ENCODE data around the gene ATF4.

ATF4 gene

GRCh38 chr22:39481595-39481994 lies 38.8 kb upstream of the ATF4 start:
- TF ChIP-seq, protein P1, sequence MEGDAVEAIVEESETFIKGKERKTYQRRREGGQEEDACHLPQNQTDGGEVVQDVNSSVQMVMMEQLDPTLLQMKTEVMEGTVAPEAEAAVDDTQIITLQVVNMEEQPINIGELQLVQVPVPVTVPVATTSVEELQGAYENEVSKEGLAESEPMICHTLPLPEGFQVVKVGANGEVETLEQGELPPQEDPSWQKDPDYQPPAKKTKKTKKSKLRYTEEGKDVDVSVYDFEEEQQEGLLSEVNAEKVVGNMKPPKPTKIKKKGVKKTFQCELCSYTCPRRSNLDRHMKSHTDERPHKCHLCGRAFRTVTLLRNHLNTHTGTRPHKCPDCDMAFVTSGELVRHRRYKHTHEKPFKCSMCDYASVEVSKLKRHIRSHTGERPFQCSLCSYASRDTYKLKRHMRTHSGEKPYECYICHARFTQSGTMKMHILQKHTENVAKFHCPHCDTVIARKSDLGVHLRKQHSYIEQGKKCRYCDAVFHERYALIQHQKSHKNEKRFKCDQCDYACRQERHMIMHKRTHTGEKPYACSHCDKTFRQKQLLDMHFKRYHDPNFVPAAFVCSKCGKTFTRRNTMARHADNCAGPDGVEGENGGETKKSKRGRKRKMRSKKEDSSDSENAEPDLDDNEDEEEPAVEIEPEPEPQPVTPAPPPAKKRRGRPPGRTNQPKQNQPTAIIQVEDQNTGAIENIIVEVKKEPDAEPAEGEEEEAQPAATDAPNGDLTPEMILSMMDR (IDR thresholded peaks at IDR 0.05; ENCODE audit: low read depth, low read length): no peak
- no peak overlapping the region for H3K4me3 ChIP-seq (ENCODE audit: low read depth, low read length)

DNA sequence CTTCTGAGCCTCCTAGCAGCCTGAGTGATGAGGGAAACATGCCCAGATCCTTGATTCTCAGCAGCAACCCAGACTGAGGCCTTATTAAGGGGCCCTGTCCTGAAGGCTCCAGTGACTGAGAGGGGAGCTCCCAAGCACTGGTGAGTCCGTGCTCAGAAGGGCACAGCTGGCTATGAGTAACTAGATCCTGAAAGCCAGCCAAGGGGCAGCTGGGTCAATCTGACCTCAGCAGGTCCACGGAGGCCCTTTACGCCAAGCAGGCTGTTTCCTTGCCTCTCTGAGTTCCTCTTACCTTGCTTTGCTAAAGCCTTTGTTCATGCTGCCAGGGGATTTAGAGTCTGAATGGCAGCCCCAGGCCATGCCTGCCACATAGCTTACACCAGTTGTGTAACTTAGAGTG lies 37.6 kb upstream of the ATF4 start:
- H3K4me3 ChIP-seq (ENCODE audit: low read depth, low read length): no peak overlapping the region
- TF ChIP-seq, protein P1 (IDR thresholded peaks at IDR 0.05; ENCODE audit: low read depth, low read length): no peak

GRCh38 chr22:39486951-39487825 lies 33.2 kb upstream of the ATF4 start:
- no peak overlapping the region for H3K4me3 ChIP-seq (ENCODE audit: low read depth, low read length)
- TF ChIP-seq, protein P1 (IDR thresholded peaks at IDR 0.05; ENCODE audit: low read depth, low read length): no peak

DNA sequence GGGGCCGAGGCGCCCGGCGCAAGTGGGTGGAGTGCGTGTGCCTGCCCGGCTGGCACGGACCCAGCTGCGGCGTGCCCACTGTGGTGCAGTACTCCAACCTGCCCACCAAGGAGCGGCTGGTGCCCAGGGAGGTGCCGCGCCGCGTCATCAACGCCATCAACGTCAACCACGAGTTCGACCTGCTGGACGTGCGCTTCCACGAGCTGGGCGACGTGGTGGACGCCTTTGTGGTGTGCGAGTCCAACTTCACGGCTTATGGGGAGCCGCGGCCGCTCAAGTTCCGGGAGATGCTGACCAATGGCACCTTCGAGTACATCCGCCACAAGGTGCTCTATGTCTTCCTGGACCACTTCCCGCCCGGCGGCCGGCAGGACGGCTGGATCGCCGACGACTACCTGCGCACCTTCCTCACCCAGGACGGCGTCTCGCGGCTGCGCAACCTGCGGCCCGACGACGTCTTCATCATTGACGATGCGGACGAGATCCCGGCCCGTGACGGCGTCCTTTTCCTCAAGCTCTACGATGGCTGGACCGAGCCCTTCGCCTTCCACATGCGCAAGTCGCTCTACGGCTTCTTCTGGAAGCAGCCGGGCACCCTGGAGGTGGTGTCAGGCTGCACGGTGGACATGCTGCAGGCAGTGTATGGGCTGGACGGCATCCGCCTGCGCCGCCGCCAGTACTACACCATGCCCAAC lies 32.4 kb upstream of the ATF4 start:
- H3K4me3 ChIP-seq (ENCODE audit: low read depth, low read length): no peak overlapping the region
- TF ChIP-seq, protein P1 (IDR thresholded peaks at IDR 0.05; ENCODE audit: low read depth, low read length): no peak

DNA sequence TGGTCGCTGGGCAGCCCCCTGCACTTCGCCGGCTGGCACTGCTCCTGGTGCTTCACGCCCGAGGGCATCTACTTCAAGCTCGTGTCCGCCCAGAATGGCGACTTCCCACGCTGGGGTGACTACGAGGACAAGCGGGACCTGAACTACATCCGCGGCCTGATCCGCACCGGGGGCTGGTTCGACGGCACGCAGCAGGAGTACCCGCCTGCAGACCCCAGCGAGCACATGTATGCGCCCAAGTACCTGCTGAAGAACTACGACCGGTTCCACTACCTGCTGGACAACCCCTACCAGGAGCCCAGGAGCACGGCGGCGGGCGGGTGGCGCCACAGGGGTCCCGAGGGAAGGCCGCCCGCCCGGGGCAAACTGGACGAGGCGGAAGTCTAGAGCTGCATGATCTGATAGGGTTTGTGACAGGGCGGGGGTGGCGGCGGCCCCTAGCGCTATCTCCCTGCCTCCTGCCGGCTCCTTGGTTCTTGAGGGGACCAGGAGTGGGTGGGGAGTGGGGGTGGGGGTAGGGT lies 31.7 kb upstream of the ATF4 start:
- TF ChIP-seq, protein P1 (IDR thresholded peaks at IDR 0.05; ENCODE audit: low read depth, low read length): no peak
- no peak overlapping the region for H3K4me3 ChIP-seq (ENCODE audit: low read depth, low read length)

DNA sequence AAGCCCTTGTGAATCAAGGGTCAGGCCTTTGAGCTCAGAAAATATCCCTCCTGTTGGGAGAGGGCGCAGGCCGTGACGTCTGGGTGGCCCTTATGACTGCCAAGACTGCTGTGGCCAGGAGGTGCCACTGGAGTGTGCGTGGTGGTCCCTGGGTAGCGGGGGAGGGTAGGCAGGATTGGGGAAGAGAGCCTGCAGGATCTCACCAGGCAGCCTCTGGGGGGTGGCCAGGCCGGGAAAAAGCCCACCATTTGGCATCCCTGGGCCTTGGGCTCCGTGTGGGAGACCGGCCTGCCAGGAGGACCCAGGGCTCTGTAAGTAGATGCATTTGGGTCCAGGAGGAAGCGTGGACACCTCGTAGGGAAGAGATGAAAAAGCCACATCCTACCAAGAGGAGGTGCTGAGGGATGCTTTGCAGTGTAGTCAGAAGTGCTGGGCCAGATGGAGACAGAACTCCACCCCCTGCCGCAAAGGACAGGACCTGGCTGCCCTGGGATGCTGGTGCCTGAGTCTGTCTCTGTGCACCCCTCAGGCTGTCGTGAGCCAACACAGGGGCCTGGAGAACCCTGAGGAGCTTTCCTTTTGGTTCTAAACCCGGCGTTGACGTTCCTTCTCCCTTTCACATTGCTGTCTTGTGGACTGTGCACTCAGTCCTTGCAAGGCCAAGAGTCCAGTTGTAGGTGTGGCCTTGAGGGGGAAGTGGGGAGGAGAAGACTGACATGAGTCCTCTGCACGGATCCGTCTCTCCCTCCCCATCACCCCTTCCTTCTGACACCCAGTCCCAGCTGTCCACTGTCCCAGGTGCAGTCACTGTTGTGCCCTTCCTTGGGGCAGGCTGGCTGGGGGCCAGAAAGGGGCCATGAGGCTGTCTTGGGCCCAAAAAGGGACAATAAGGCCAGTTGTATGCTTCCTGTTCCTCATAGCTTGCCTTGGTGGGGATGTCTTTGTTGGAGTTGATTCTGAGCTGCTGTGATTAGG lies 31.0 kb upstream of the ATF4 start:
- TF ChIP-seq, protein P1 (IDR thresholded peaks at IDR 0.05; ENCODE audit: low read depth, low read length): no peak
- no peak overlapping the region for H3K4me3 ChIP-seq (ENCODE audit: low read depth, low read length)
